ENCODE measurements around the gene TM9SF4. TPM values are rescaled to one million over a fixed set of nuclear protein-coding genes. Genes with fewer than 3 reads are reported as not detected.

The TM9SF4 gene
- polyA plus RNA-seq, 4 donors, result 10.5 to 85.8 (median 20.2) TPM

DNA sequence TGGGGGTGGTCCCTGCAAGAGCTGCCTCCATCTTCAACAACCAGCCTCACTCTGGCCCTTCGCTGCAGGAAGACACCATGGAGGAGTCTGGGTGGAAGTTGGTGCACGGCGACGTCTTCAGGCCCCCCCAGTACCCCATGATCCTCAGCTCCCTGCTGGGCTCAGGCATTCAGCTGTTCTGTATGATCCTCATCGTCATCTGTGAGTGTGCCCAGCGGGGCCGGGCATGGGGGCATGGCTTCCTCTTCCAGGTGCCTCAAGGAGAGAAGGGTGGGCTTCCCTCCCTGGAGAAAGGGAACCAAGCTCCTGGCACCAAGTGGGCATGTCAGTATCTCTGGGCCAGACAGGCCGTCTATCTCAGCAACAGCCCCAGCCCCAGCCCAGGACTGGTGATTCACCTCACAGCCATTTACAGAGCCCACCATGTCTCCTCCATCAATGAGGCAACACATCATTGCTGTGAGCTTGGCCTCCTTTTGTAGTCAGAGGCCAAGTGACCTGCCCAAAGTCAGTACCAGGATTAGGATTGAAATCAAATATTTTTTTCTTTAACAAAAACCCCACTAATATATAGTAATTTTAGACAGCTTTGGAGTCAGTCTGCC is 40.2 kb downstream of the TM9SF4 start:
- Histone ChIP-seq H3K27ac (ENCODE audit: low read depth in 1 of 3, low read length in 2 of 3) (no peak overlapping the region), H3K9me3 (ENCODE audit: control insufficient read depth in 2 of 2, insufficient read depth in 1 of 2, low read depth in 1 of 2, low read length in 1 of 2) (no peaks in the 10 kb centered on the region), H3K4me1 (ENCODE audit: control insufficient read depth in 3 of 3, insufficient read depth in 2 of 3, low read depth in 1 of 3, low read length in 2 of 3) (peaks cover 0 to 12% (median 2%) of the 10 kb centered on the region in 3 donors), H3K4me3 (ENCODE audit: low read depth in 1 of 3, low read length in 3 of 3) (no peak overlapping the region), H3K36me3 (ENCODE audit: control insufficient read depth in 3 of 3, insufficient read depth in 2 of 3, low read depth in 1 of 3, low read length in 3 of 3) (peaks cover 4 to 83% (median 22%) of the 10 kb centered on the region in 3 donors), H3K27me3 (ENCODE audit: control insufficient read depth in 3 of 3, insufficient read depth in 3 of 3, low read length in 3 of 3) (no peaks in the 10 kb centered on the region)
- no peak for DNase-seq
- 89 to 95% (median 95%) methylated on average over 8 of the region's 8 CpGs for WGBS, 3 donors
- no peak for FAIRE-seq

DNA sequence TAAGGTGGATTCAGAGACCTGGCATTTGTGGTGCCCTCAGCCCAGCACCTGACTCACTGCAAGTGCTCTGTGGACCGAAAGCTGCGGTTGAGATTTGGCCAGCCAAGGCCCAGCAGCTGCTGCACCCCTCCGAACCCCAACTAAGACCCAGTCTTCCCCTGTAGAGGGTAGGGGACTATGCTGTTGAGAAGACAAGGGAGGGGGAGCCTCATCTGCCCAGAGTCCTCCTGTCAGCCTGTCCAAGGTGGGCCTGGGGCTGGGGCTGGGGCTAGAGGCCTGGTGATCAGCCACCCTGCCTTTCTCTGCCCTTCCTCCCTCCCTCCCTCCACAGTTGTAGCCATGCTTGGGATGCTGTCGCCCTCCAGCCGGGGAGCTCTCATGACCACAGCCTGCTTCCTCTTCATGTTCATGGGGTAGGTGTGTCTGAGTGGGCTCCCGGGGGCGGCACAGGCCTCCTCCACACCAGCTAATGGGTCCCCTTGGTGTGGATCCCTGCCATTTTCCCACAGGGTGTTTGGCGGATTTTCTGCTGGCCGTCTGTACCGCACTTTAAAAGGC is 40.9 kb downstream of the TM9SF4 start:
- peaks cover 3 to 83% (median 17%) of the 10 kb centered on the region in 3 donors for H3K36me3 ChIP-seq (ENCODE audit: control insufficient read depth in 3 of 3, insufficient read depth in 2 of 3, low read depth in 1 of 3, low read length in 3 of 3)

GRCh38 chr20:32152421-32153155 is 43.1 kb downstream of the TM9SF4 start:
- FAIRE-seq (no peak), DNase-seq (peak; percentile 72 to 74)
- Histone ChIP-seq H3K36me3 (ENCODE audit: control insufficient read depth in 3 of 3, insufficient read depth in 2 of 3, low read depth in 1 of 3, low read length in 3 of 3) (peaks cover under 1 to 74% (median 9%) of the 10 kb centered on the region in 3 donors), H3K4me1 (ENCODE audit: control insufficient read depth in 3 of 3, insufficient read depth in 2 of 3, low read depth in 1 of 3, low read length in 2 of 3) (peaks cover 0 to 21% (median 2%) of the 10 kb centered on the region in 3 donors), H3K27ac (ENCODE audit: low read depth in 1 of 3, low read length in 2 of 3) (peak overlapping the region; percentile 9 to 61 (median 28)), H3K4me3 (ENCODE audit: low read depth in 1 of 3, low read length in 3 of 3) (no peak overlapping the region), H3K9me3 (ENCODE audit: control insufficient read depth in 2 of 2, insufficient read depth in 1 of 2, low read depth in 1 of 2, low read length in 1 of 2) (no peaks in the 10 kb centered on the region), H3K27me3 (ENCODE audit: control insufficient read depth in 3 of 3, insufficient read depth in 3 of 3, low read length in 3 of 3) (no peaks in the 10 kb centered on the region)
- 60 to 80% (median 69%) methylated on average over 6 of the region's 6 CpGs for WGBS, 3 donors

More for the DNA sequence above, 40.9 kb downstream of the TM9SF4 start:
- DNase-seq, result no peak
- peaks cover 0 to 19% (median 2%) of the 10 kb centered on the region in 3 donors for H3K4me1 ChIP-seq (ENCODE audit: control insufficient read depth in 3 of 3, insufficient read depth in 2 of 3, low read depth in 1 of 3, low read length in 2 of 3)
- no peak overlapping the region for H3K27ac ChIP-seq (ENCODE audit: low read depth in 1 of 3, low read length in 2 of 3)
- H3K27me3 ChIP-seq (ENCODE audit: control insufficient read depth in 3 of 3, insufficient read depth in 3 of 3, low read length in 3 of 3), result no peaks in the 10 kb centered on the region
- FAIRE-seq, result no peak
- no peaks in the 10 kb centered on the region for H3K9me3 ChIP-seq (ENCODE audit: control insufficient read depth in 2 of 2, insufficient read depth in 1 of 2, low read depth in 1 of 2, low read length in 1 of 2)
- 90 to 92% (median 90%) methylated on average over 10 of the region's 10 CpGs for WGBS, 3 donors
- H3K4me3 ChIP-seq (ENCODE audit: low read depth in 1 of 3, low read length in 3 of 3), result no peak overlapping the region

DNA sequence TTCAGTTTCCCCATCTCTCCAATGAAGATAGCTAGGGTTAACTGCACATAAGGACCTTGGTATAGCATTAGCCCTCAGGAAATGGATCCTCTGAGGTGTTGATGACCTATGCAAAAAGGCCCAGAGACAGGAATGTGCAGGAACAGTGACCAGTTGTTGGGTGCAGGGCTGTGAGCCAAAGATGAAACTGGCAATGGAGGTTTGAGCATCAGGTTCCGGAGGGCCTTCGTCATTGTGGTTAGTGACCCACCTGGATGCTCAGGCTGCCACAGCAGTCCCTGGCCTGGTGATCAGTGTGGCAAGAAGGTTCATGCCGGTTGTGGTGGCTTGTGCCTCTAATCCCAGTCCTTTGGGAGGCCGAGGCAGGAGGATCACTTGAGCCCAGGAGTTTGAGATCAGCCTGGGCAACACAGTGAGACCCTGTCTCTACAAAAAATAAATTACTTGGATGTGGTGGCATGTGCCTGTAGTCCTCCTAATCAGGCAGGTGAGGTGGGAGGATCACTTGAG is 43.7 kb downstream of the TM9SF4 start:
- peaks cover 0 to 21% (median 2%) of the 10 kb centered on the region in 3 donors for H3K4me1 ChIP-seq (ENCODE audit: control insufficient read depth in 3 of 3, insufficient read depth in 2 of 3, low read depth in 1 of 3, low read length in 2 of 3)
- no peaks in the 10 kb centered on the region for H3K27me3 ChIP-seq (ENCODE audit: control insufficient read depth in 3 of 3, insufficient read depth in 3 of 3, low read length in 3 of 3)
- FAIRE-seq (no peak), DNase-seq (no peak)
- H3K9me3 ChIP-seq (ENCODE audit: control insufficient read depth in 2 of 2, insufficient read depth in 1 of 2, low read depth in 1 of 2, low read length in 1 of 2), result no peaks in the 10 kb centered on the region
- WGBS, 3 donors, result 98 to 100% (median 99%) methylated on average over 4 of the region's 4 CpGs
- no peak overlapping the region for H3K4me3 ChIP-seq (ENCODE audit: low read depth in 1 of 3, low read length in 3 of 3)
- peaks cover 6 to 77% (median 13%) of the 10 kb centered on the region in 3 donors for H3K36me3 ChIP-seq (ENCODE audit: control insufficient read depth in 3 of 3, insufficient read depth in 2 of 3, low read depth in 1 of 3, low read length in 3 of 3)
- H3K27ac ChIP-seq (ENCODE audit: low read depth in 1 of 3, low read length in 2 of 3), result peak overlapping the region in 2 of 3 donors; percentile 9 to 61

DNA sequence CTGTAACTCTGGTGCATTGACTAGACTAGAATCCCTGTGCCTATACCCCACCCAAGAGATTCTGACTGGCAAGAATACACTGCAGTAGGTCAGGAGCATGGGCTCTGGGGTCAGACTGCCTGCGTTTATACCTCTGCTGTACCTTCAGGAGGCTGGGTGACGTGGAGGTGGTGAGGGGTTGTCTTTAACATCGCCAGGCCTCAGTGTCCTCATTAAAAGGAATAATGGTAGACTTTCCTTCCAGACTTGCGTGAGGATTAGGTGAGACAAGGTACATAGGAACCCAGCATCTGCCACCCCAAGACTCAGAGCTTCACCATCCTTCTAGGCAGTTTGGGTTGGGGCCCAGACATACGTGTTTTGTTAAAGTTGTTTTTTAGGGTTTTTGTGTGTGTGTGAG is 44.3 kb downstream of the TM9SF4 start:
- Histone ChIP-seq H3K27me3 (ENCODE audit: control insufficient read depth in 3 of 3, insufficient read depth in 3 of 3, low read length in 3 of 3) (no peaks in the 10 kb centered on the region), H3K27ac (ENCODE audit: low read depth in 1 of 3, low read length in 2 of 3) (no peak overlapping the region), H3K36me3 (ENCODE audit: control insufficient read depth in 3 of 3, insufficient read depth in 2 of 3, low read depth in 1 of 3, low read length in 3 of 3) (peaks cover 10 to 81% (median 13%) of the 10 kb centered on the region in 3 donors), H3K4me3 (ENCODE audit: low read depth in 1 of 3, low read length in 3 of 3) (no peak overlapping the region), H3K4me1 (ENCODE audit: control insufficient read depth in 3 of 3, insufficient read depth in 2 of 3, low read depth in 1 of 3, low read length in 2 of 3) (peaks cover 0 to 21% (median 2%) of the 10 kb centered on the region in 3 donors), H3K9me3 (ENCODE audit: control insufficient read depth in 2 of 2, insufficient read depth in 1 of 2, low read depth in 1 of 2, low read length in 1 of 2) (no peaks in the 10 kb centered on the region)
- DNase-seq, result no peak
- no peak for FAIRE-seq
- 97 to 98% (median 97%) methylated on average over 5 of the region's 5 CpGs for WGBS, 3 donors

GRCh38 chr20:32155017-32155981 is 45.8 kb downstream of the TM9SF4 start:
- no peaks in the 10 kb centered on the region for H3K27me3 ChIP-seq (ENCODE audit: control insufficient read depth in 3 of 3, insufficient read depth in 3 of 3, low read length in 3 of 3)
- DNase-seq (peak; percentile 51 to 78), FAIRE-seq (no peak)
- peaks cover 0 to 21% (median 2%) of the 10 kb centered on the region in 3 donors for H3K4me1 ChIP-seq (ENCODE audit: control insufficient read depth in 3 of 3, insufficient read depth in 2 of 3, low read depth in 1 of 3, low read length in 2 of 3)
- no peaks in the 10 kb centered on the region for H3K9me3 ChIP-seq (ENCODE audit: control insufficient read depth in 2 of 2, insufficient read depth in 1 of 2, low read depth in 1 of 2, low read length in 1 of 2)
- peak overlapping the region in 2 of 3 donors; percentile 47 for H3K27ac ChIP-seq (ENCODE audit: low read depth in 1 of 3, low read length in 2 of 3)
- H3K36me3 ChIP-seq (ENCODE audit: control insufficient read depth in 3 of 3, insufficient read depth in 2 of 3, low read depth in 1 of 3, low read length in 3 of 3), result peaks cover 9 to 85% (median 15%) of the 10 kb centered on the region in 3 donors
- H3K4me3 ChIP-seq (ENCODE audit: low read depth in 1 of 3, low read length in 3 of 3), result no peak overlapping the region
- 43 to 55% (median 48%) methylated on average over 10 to 11 of the region's 11 CpGs for WGBS, 3 donors

GRCh38 chr20:32157611-32158010 is 48.1 kb downstream of the TM9SF4 start:
- WGBS, 3 donors, result 91 to 97% (median 95%) methylated on average over 14 of the region's 14 CpGs
- Histone ChIP-seq H3K9me3 (ENCODE audit: control insufficient read depth in 2 of 2, insufficient read depth in 1 of 2, low read depth in 1 of 2, low read length in 1 of 2) (no peaks in the 10 kb centered on the region), H3K27ac (ENCODE audit: low read depth in 1 of 3, low read length in 2 of 3) (no peak overlapping the region), H3K27me3 (ENCODE audit: control insufficient read depth in 3 of 3, insufficient read depth in 3 of 3, low read length in 3 of 3) (no peaks in the 10 kb centered on the region), H3K36me3 (ENCODE audit: control insufficient read depth in 3 of 3, insufficient read depth in 2 of 3, low read depth in 1 of 3, low read length in 3 of 3) (peaks cover 19 to 77% (median 25%) of the 10 kb centered on the region in 3 donors), H3K4me1 (ENCODE audit: control insufficient read depth in 3 of 3, insufficient read depth in 2 of 3, low read depth in 1 of 3, low read length in 2 of 3) (peaks cover 0 to 16% (median 1%) of the 10 kb centered on the region in 3 donors), H3K4me3 (ENCODE audit: low read depth in 1 of 3, low read length in 3 of 3) (no peak overlapping the region)
- DNase-seq (no peak), FAIRE-seq (no peak)
